ENCODE measurements around the gene NEK6. TPM values are rescaled to one million over a fixed set of nuclear protein-coding genes. Genes with fewer than 3 reads are reported as not detected.
A peak's percentile ranks its signal among the peaks of the same experiment; 100 is the strongest.

NEK6 gene
- total RNA-seq, 1 experiment from 2014 or later = 21.1 TPM

- CTCF ChIA-PET = no interaction called here
- Histone ChIP-seq H3K27me3 (ENCODE audit: low read length) (no peaks in the 10 kb centered on the region), H3K4me3 (ENCODE audit: low read length) (no peak overlapping the region), H3K9me2 (replicated peaks; ENCODE audit: low read length) (no peaks in the 10 kb centered on the region), H3K79me2 (ENCODE audit: low read length) (peaks cover 98% of the 10 kb centered on the region), H4K20me1 (ENCODE audit: low read length) (peaks cover 56% of the 10 kb centered on the region), H3K4me2 (ENCODE audit: low read length) (no peak overlapping the region), H3K9me3 (ENCODE audit: low read length) (no peaks in the 10 kb centered on the region), H3K9ac (ENCODE audit: low read length) (no peak overlapping the region), H3K27ac (ENCODE audit: low read length) (no peak overlapping the region), H2AFZ (ENCODE audit: low read length) (no peak overlapping the region), H3K36me3 (ENCODE audit: low read depth, low read length) (no peaks in the 10 kb centered on the region; the same call in 1 of the 2 replicates), H3K4me1 (ENCODE audit: insufficient read depth, low read length) (0 out of 2 replicates have a peak, but pooled peaks cover 4% of the 10 kb centered on the region), H3F3A (ENCODE audit: low read length, unreplicated experiment) (no peaks in the 10 kb centered on the region)
- BruUV-seq (replicated peaks) = no TSS peak
- intact Hi-C loops (cut with micrococcal nuclease) = no loop called here
- TF ChIP-seq EZH2 (IDR thresholded peaks at IDR 0.05; ENCODE audit: low read length, unreplicated experiment) (no peak), EZH2phosphoT487 (IDR thresholded peaks at IDR 0.05; ENCODE audit: borderline replicate concordance, low read length) (no peak)
- TF ChIP-seq, protein P1, sequence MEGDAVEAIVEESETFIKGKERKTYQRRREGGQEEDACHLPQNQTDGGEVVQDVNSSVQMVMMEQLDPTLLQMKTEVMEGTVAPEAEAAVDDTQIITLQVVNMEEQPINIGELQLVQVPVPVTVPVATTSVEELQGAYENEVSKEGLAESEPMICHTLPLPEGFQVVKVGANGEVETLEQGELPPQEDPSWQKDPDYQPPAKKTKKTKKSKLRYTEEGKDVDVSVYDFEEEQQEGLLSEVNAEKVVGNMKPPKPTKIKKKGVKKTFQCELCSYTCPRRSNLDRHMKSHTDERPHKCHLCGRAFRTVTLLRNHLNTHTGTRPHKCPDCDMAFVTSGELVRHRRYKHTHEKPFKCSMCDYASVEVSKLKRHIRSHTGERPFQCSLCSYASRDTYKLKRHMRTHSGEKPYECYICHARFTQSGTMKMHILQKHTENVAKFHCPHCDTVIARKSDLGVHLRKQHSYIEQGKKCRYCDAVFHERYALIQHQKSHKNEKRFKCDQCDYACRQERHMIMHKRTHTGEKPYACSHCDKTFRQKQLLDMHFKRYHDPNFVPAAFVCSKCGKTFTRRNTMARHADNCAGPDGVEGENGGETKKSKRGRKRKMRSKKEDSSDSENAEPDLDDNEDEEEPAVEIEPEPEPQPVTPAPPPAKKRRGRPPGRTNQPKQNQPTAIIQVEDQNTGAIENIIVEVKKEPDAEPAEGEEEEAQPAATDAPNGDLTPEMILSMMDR (conservative IDR thresholded peaks at IDR 0.05; ENCODE audit: low read depth, low read length) = no peak
- POLR2A ChIA-PET (ENCODE audit: unreplicated experiment) = no interaction called here
- ATAC-seq (no peak), DNase-seq (no peak)
Observed at GRCh38 chr9:124364141-124364540, 106.4 kb downstream of the NEK6 start.

- BruUV-seq (replicated peaks) = no TSS peak
- Histone ChIP-seq H4K20me1 (ENCODE audit: low read length) (peaks cover 55% of the 10 kb centered on the region), H3K4me2 (ENCODE audit: low read length) (no peak overlapping the region), H3K79me2 (ENCODE audit: low read length) (peaks cover 98% of the 10 kb centered on the region), H2AFZ (ENCODE audit: low read length) (no peak overlapping the region), H3K9me3 (ENCODE audit: low read length) (no peaks in the 10 kb centered on the region), H3K9me2 (replicated peaks; ENCODE audit: low read length) (no peaks in the 10 kb centered on the region), H3K27me3 (ENCODE audit: low read length) (no peaks in the 10 kb centered on the region), H3K27ac (ENCODE audit: low read length) (no peak overlapping the region), H3K36me3 (ENCODE audit: low read depth, low read length) (no peaks in the 10 kb centered on the region; the same call in 1 of the 2 replicates), H3K9ac (ENCODE audit: low read length) (no peak overlapping the region), H3F3A (ENCODE audit: low read length, unreplicated experiment) (no peaks in the 10 kb centered on the region), H3K4me1 (ENCODE audit: insufficient read depth, low read length) (0 out of 2 replicates have a peak, but pooled peaks cover 4% of the 10 kb centered on the region), H3K4me3 (ENCODE audit: low read length) (no peak overlapping the region)
- TF ChIP-seq, protein P1 (conservative IDR thresholded peaks at IDR 0.05; ENCODE audit: low read depth, low read length) = no peak
- no peak for TF ChIP-seq EZH2 (IDR thresholded peaks at IDR 0.05; ENCODE audit: low read length, unreplicated experiment)
- no peak for TF ChIP-seq EZH2phosphoT487 (IDR thresholded peaks at IDR 0.05; ENCODE audit: borderline replicate concordance, low read length)
- ChIA-PET CTCF (no interaction called here), POLR2A (ENCODE audit: unreplicated experiment) (no interaction called here)
- no peak for DNase-seq
- ATAC-seq = no peak
- intact Hi-C loops (cut with micrococcal nuclease) = no loop called here
Observed at GRCh38 chr9:124365036-124365435, 107.3 kb downstream of the NEK6 start.

GRCh38 chr9:124366476-124367220, 108.9 kb downstream of the NEK6 start:
- Histone ChIP-seq H2AFZ (ENCODE audit: low read length) (no peak overlapping the region), H4K20me1 (ENCODE audit: low read length) (peaks cover 50% of the 10 kb centered on the region), H3K4me2 (ENCODE audit: low read length) (no peak overlapping the region), H3F3A (ENCODE audit: low read length, unreplicated experiment) (no peaks in the 10 kb centered on the region), H3K27ac (ENCODE audit: low read length) (no peak overlapping the region), H3K36me3 (ENCODE audit: low read depth, low read length) (no peaks in the 10 kb centered on the region; the same call in 1 of the 2 replicates), H3K4me1 (ENCODE audit: insufficient read depth, low read length) (0 out of 2 replicates have a peak, but pooled peaks cover 4% of the 10 kb centered on the region), H3K9ac (ENCODE audit: low read length) (no peak overlapping the region), H3K79me2 (ENCODE audit: low read length) (peaks cover 98% of the 10 kb centered on the region), H3K4me3 (ENCODE audit: low read length) (no peak overlapping the region), H3K9me2 (replicated peaks; ENCODE audit: low read length) (no peaks in the 10 kb centered on the region), H3K27me3 (ENCODE audit: low read length) (no peaks in the 10 kb centered on the region), H3K9me3 (ENCODE audit: low read length) (no peaks in the 10 kb centered on the region)
- ATAC-seq = peak; percentile 37; the same call in 1 of the 2 replicates
- no TSS peak for BruUV-seq (replicated peaks)
- CTCF ChIA-PET = no interaction called here
- POLR2A ChIA-PET (ENCODE audit: unreplicated experiment) = no interaction called here
- intact Hi-C loops (cut with micrococcal nuclease) = no loop called here
- DNase-seq = peak; percentile 30
- no peak for TF ChIP-seq EZH2phosphoT487 (IDR thresholded peaks at IDR 0.05; ENCODE audit: borderline replicate concordance, low read length)
- TF ChIP-seq EZH2 (IDR thresholded peaks at IDR 0.05; ENCODE audit: low read length, unreplicated experiment) = no peak
